Endothelial cell of umbilical vein (primary cell): ENCODE results near the gene FER. TPM values are rescaled to one million over a fixed set of nuclear protein-coding genes. Genes with fewer than 3 reads are reported as not detected.

Source experiments
- BruUV-seq: library from RNA; stranded (reverse); fragments of 400-500 nt; replicated peaks from 2 replicates; lab custom pipeline; 2021; lab: Mats Ljungman, UMichigan
- CTCF ChIA-PET: fragments of 300-600, 350-600 bp; sonication (Branson Sonifier 250); formaldehyde crosslinking; loops from one replicate; lab custom pipeline; 2021; ENCODE audit warnings: antibody characterized with exemption, inconsistent platforms; lab: Charles Lee
- POLR2A ChIA-PET: fragments of 300-600, 350-600 bp; sonication (Branson Sonifier 250); formaldehyde crosslinking; loops from one replicate; lab custom pipeline; 2021; ENCODE audit warnings: antibody characterized with exemption, inconsistent platforms; lab: Charles Lee
- DNase-seq: peaks from one replicate; pipeline ENCODE4 v3.0.0-alpha.2; 2011; ENCODE audit warnings: low read depth, low spot score
- FAIRE-seq: peaks from 2 replicates; lab custom pipeline; 2011; peaks lifted over from hg19 to GRCh38; lab: Jason Lieb, UNC
- H2AFZ ChIP-seq: 2 replicates; pipeline ENCODE4 v1.6.0; 2012; ENCODE audit warnings: low read depth, low read length, control low read depth, inconsistent platforms
- H3K27ac ChIP-seq: 2 replicates; pipeline ENCODE4 v1.5.1; 2011; ENCODE audit warnings: low read depth, mild to moderate bottlenecking, control low read depth, low read length, moderate library complexity; ENCODE audit not compliant: insufficient read depth
- H3K27me3 ChIP-seq, 2 experiments: 2 replicates each; pipeline versions ENCODE4 v1.6.0 to v1.6.1; 2011; ENCODE audit warnings: low read length in 2 of 2, mixed read lengths in 1 of 2; ENCODE audit not compliant: control insufficient read depth in 2 of 2, insufficient read depth in 2 of 2
- H3K36me3 ChIP-seq, 2 experiments: 2 replicates in 1 of 2; 3 replicates in 1 of 2; pipeline ENCODE4 v1.5.1; 2011; ENCODE audit warnings: low read length in 2 of 2, mild to moderate bottlenecking in 1 of 2, moderate library complexity in 1 of 2; ENCODE audit not compliant: control insufficient read depth in 2 of 2, insufficient read depth in 2 of 2; ENCODE audit errors: extremely low read depth in 1 of 2
- H3K4me1 ChIP-seq: 3 replicates; pipeline ENCODE4 v1.5.1; 2011; ENCODE audit warnings: mild to moderate bottlenecking, low read length; ENCODE audit not compliant: control insufficient read depth, insufficient read depth; ENCODE audit errors: extremely low read depth
- H3K4me2 ChIP-seq: 2 replicates; pipeline ENCODE4 v1.6.1; 2011; ENCODE audit warnings: low read length, control low read depth, mixed read lengths; ENCODE audit not compliant: insufficient read depth
- H3K4me3 ChIP-seq, 3 experiments: fragments of 200-600 bp in 1 of 3; sonication (generic), shearing (Covaris generic) in 1 of 3; replicated peaks in 1 of 3; 2 replicates each; pipeline ENCODE4 v1.5.1; 2011 to 2016; ENCODE audit warnings: control low read depth in 3 of 3, low read length in 3 of 3, mild to moderate bottlenecking in 2 of 3, inconsistent platforms in 1 of 3, low read depth in 1 of 3, moderate library complexity in 1 of 3; ENCODE audit not compliant: insufficient read depth in 1 of 3
- H3K79me2 ChIP-seq: 2 replicates; pipeline ENCODE4 v1.6.0; 2012; ENCODE audit warnings: low read length, inconsistent platforms; ENCODE audit not compliant: control insufficient read depth, insufficient read depth
- H3K9ac ChIP-seq: replicated peaks from 2 replicates; pipeline ENCODE3; 2011; ENCODE audit warnings: low read length, control low read depth; ENCODE audit not compliant: insufficient read depth; ENCODE audit errors: extremely low read depth
- H3K9me1 ChIP-seq: replicated peaks from 3 replicates; pipeline ENCODE4 v1.6.0; 2011; ENCODE audit warnings: mild to moderate bottlenecking, low read length; ENCODE audit not compliant: control insufficient read depth, insufficient read depth; ENCODE audit errors: extremely low read depth
- H3K9me3 ChIP-seq: replicated peaks from 2 replicates; pipeline ENCODE4 v1.5.1; 2012; ENCODE audit warnings: low read length, inconsistent platforms; ENCODE audit not compliant: control insufficient read depth, insufficient read depth
- H4K20me1 ChIP-seq: replicated peaks from 2 replicates; pipeline ENCODE3; 2011; ENCODE audit warnings: mild to moderate bottlenecking, low read length; ENCODE audit not compliant: control insufficient read depth, insufficient read depth; ENCODE audit errors: extremely low read depth
- CTCF ChIP-seq, 2 donors: IDR thresholded peaks; 1 replicate in 1 of 2; 2 replicates in 1 of 2; pipeline ENCODE4 v1.5.1; 2011; ENCODE audit warnings: low read length in 2 of 2, mild to moderate bottlenecking in 2 of 2, moderate library complexity in 2 of 2, control low read depth in 1 of 2, inconsistent platforms in 1 of 2, low read depth in 1 of 2; ENCODE audit not compliant: insufficient read depth in 1 of 2; ENCODE audit errors: extremely low read depth in 1 of 2
- EZH2 ChIP-seq: IDR thresholded peaks from 2 replicates; pipeline ENCODE4 v1.6.1; 2012; ENCODE audit warnings: borderline replicate concordance, low read depth, mild to moderate bottlenecking, moderate library complexity, low read length, inconsistent platforms; ENCODE audit not compliant: severe bottlenecking
- FOS ChIP-seq: IDR thresholded peaks from 2 replicates; pipeline ENCODE4 v1.6.1; 2011; ENCODE audit warnings: mild to moderate bottlenecking, low read length, moderate library complexity, borderline replicate concordance; ENCODE audit not compliant: insufficient read depth
- GATA2 ChIP-seq: IDR thresholded peaks from 2 replicates; pipeline ENCODE4 v1.7.0; 2011; ENCODE audit warnings: low read depth, mild to moderate bottlenecking, moderate library complexity, mixed read lengths, low read length; ENCODE audit not compliant: insufficient read length, insufficient read depth
- JUN ChIP-seq: IDR thresholded peaks from 2 replicates; pipeline ENCODE4 v1.6.1; 2011; ENCODE audit warnings: borderline replicate concordance, low read depth; ENCODE audit not compliant: insufficient read length, insufficient read depth
- MAX ChIP-seq: IDR thresholded peaks from 2 replicates; pipeline ENCODE4 v1.6.1; 2011; ENCODE audit not compliant: insufficient read depth, insufficient read length
- MYC ChIP-seq: IDR thresholded peaks from one replicate; pipeline ENCODE4 v1.6.1; 2011; ENCODE audit warnings: mild to moderate bottlenecking, low read depth, low read length
- POLR2A ChIP-seq: IDR thresholded peaks from 2 replicates; pipeline ENCODE4 v1.6.1; 2012; ENCODE audit warnings: low read depth, mild to moderate bottlenecking, control low read depth, low read length
- POLR2AphosphoS5 ChIP-seq: IDR thresholded peaks from 2 replicates; pipeline ENCODE4 v1.6.1; 2012; ENCODE audit warnings: low read depth, mild to moderate bottlenecking, control low read depth, low read length, moderate library complexity; ENCODE audit not compliant: insufficient read depth
- dilution Hi-C: fragments of 300-500 bp; cut with MboI; formaldehyde crosslinking; loops from one replicate; pipeline ENCODE4 v1.15.0; 2019; ENCODE audit warnings: low sequenced_read_pairs; ENCODE audit not compliant: extremely low pct_ligation_motif_present
- intact Hi-C: fragments of 100-400 bp; cut with micrococcal nuclease; formaldehyde crosslinking; loops from one replicate; pipeline ENCODE4 v1.10.0; 2022
- polyA plus RNA-seq, 4 experiments: library from polyadenylated mRNA; depleted of rRNA in 3 of 4; stranded (reverse) in 3 of 4; unstranded in 1 of 4; fragments of >200 nt; gene quantifications; 2 replicates each; pipeline versions ENCODE4 v1.2.1 to v1.2.3, GENCODE V29; 2011 to 2012; ENCODE audit warnings: missing spikeins in 1 of 4
- total RNA-seq: library from RNA; stranded (reverse); gene quantifications from 2 replicates; pipeline ENCODE4 v1.2.3, GENCODE V29; 2021

FER gene
- total and polyA plus RNA-seq, 2 donors (not counting 3 experiments of a cell fraction or from before 2014, with no cell fraction given) = 2.3 to 27.5 TPM

- TF ChIP-seq JUN (no peak), GATA2 (no peak), MAX (no peak), FOS (no peak), MYC (no peak), CTCF (IDR thresholded peaks at IDR 0.05; ENCODE audit: extremely low read depth in 1 of 2, insufficient read depth in 1 of 2, low read depth in 1 of 2, low read length in 2 of 2) (no peak), POLR2AphosphoS5 (no peak), EZH2 (no peak), POLR2A (no peak)
- Histone ChIP-seq H3K4me2 (no peak overlapping the region), H3K79me2 (peaks cover 3% of the 10 kb centered on the region), H3K27me3 (no peaks in the 10 kb centered on the region), H3K4me3 (no peak overlapping the region), H4K20me1 (no peaks in the 10 kb centered on the region), H3K9ac (no peak overlapping the region), H3K27ac (no peak overlapping the region), H3K9me3 (no peaks in the 10 kb centered on the region), H2AFZ (no peak overlapping the region), H3K36me3 (no peaks in the 10 kb centered on the region), H3K9me1 (no peaks in the 10 kb centered on the region), H3K4me1 (no peaks in the 10 kb centered on the region)
- no peak for DNase-seq
- intact Hi-C loops (no loop called here), dilution Hi-C loops (no loop called here)
- BruUV-seq = no TSS peak
- POLR2A ChIA-PET = no interaction called here
- CTCF ChIA-PET = no interaction called here
- no peak for FAIRE-seq
Measured at GRCh38 chr5:108813673-108814072, 66.0 kb downstream of the FER start.
